GM20000 (cell line): ENCODE results near the gene ATF6B.
"Not testable (repeated sequence)": the region's sequence is repeated elsewhere in the genome, so short reads cannot be mapped to it uniquely, and the experiment has no call there.

ENCODE experiments used
- DNase-seq: peaks from one replicate; pipeline ENCODE4 v3.0.0; 2012; ENCODE audit warnings: low spot score
- CTCF ChIP-seq: IDR thresholded peaks from 2 replicates; pipeline ENCODE4 v1.5.1; 2012; ENCODE audit warnings: mild to moderate bottlenecking, control low read depth; ENCODE audit errors: extremely low read depth, missing control alignments

The ATF6B gene

GRCh38 chr6:32109114-32109764, 18.8 kb downstream of the ATF6B start, which contains the start of gene TNXB:
TSS of gene TNXB (minus strand) at chr6:32109338. CDS start at chr6:32098198, 11,140 bp downstream.
- DNase-seq = no peak
- no peak for TF ChIP-seq CTCF

- TF ChIP-seq CTCF = no peak
- DNase-seq = no peak
Measured at GRCh38 chr6:32108727-32109113, 19.3 kb downstream of the ATF6B start.

- DNase-seq = no peak
- no peak for TF ChIP-seq CTCF
Measured at GRCh38 chr6:32108094-32108627, 19.9 kb downstream of the ATF6B start.

GRCh38 chr6:32107406-32107805, 20.6 kb downstream of the ATF6B start:
- no peak for DNase-seq

GRCh38 chr6:32105433-32105832, 22.6 kb downstream of the ATF6B start:
- DNase-seq = no peak
- TF ChIP-seq CTCF = no peak

More at GRCh38 chr6:32107406-32107805, 20.6 kb downstream of the ATF6B start:
- no peak for TF ChIP-seq CTCF

- no peak for DNase-seq
- no peak for TF ChIP-seq CTCF
Measured at GRCh38 chr6:32102255-32102654, 25.8 kb downstream of the ATF6B start.

GRCh38 chr6:32100251-32100650, 27.8 kb downstream of the ATF6B start:
- DNase-seq = not testable (repeated sequence)

- TF ChIP-seq CTCF = no peak
Measured at GRCh38 chr6:32097364-32097763, 30.7 kb downstream of the ATF6B start.

More at GRCh38 chr6:32097364-32097763, 30.7 kb downstream of the ATF6B start:
- DNase-seq = no peak
